GM10266 (cell line): ENCODE data around the gene RPS29.
"Not testable (repeated sequence)": the region's sequence is repeated elsewhere in the genome, so short reads cannot be mapped to it uniquely, and the experiment has no call there.

Experiments
- DNase-seq: peaks from one replicate; pipeline ENCODE4 v3.0.0; 2012; ENCODE audit errors: extremely low spot score
- TF ChIP-seq, protein P1 (sequence below): IDR thresholded peaks from 2 replicates; pipeline ENCODE4 v1.5.1; 2012; ENCODE audit warnings: mild to moderate bottlenecking, low read depth; ENCODE audit not compliant: control insufficient read depth, insufficient read depth; ENCODE audit errors: missing control alignments

The RPS29 gene

DNA sequence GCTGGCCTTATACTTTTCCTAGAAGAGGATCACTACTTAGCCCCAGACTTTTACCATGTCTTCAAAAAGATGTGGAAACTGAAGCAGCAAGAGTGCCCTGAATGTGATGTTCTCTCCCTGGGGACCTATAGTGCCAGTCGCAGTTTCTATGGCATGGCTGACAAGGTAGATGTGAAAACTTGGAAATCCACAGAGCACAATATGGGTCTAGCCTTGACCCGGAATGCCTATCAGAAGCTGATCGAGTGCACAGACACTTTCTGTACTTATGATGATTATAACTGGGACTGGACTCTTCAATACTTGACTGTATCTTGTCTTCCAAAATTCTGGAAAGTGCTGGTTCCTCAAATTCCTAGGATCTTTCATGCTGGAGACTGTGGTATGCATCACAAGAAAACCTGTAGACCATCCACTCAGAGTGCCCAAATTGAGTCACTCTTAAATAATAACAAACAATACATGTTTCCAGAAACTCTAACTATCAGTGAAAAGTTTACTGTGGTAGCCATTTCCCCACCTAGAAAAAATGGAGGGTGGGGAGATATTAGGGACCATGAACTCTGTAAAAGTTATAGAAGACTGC lies 35.9 kb upstream of the RPS29 start:
- DNase-seq = no peak
- TF ChIP-seq, protein P1, sequence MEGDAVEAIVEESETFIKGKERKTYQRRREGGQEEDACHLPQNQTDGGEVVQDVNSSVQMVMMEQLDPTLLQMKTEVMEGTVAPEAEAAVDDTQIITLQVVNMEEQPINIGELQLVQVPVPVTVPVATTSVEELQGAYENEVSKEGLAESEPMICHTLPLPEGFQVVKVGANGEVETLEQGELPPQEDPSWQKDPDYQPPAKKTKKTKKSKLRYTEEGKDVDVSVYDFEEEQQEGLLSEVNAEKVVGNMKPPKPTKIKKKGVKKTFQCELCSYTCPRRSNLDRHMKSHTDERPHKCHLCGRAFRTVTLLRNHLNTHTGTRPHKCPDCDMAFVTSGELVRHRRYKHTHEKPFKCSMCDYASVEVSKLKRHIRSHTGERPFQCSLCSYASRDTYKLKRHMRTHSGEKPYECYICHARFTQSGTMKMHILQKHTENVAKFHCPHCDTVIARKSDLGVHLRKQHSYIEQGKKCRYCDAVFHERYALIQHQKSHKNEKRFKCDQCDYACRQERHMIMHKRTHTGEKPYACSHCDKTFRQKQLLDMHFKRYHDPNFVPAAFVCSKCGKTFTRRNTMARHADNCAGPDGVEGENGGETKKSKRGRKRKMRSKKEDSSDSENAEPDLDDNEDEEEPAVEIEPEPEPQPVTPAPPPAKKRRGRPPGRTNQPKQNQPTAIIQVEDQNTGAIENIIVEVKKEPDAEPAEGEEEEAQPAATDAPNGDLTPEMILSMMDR = no peak

DNA sequence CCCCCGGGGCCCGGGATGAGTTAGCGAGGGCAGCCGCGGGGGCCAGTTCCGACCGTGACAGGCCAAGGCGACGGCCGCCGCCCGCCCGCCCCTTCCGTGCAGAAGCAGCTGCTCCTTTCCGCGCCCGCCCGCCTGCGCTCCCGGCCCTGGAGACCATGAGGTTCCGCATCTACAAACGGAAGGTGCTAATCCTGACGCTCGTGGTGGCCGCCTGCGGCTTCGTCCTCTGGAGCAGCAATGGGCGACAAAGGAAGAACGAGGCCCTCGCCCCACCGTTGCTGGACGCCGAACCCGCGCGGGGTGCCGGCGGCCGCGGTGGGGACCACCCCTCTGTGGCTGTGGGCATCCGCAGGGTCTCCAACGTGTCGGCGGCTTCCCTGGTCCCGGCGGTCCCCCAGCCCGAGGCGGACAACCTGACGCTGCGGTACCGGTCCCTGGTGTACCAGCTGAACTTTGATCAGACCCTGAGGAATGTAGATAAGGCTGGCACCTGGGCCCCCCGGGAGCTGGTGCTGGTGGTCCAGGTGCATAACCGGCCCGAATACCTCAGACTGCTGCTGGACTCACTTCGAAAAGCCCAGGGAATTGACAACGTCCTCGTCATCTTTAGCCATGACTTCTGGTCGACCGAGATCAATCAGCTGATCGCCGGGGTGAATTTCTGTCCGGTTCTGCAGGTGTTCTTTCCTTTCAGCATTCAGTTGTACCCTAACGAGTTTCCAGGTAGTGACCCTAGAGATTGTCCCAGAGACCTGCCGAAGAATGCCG lies 35.1 kb upstream of the RPS29 start:
- TF ChIP-seq, protein P1 = no peak
- peak; percentile 53 for DNase-seq

DNA sequence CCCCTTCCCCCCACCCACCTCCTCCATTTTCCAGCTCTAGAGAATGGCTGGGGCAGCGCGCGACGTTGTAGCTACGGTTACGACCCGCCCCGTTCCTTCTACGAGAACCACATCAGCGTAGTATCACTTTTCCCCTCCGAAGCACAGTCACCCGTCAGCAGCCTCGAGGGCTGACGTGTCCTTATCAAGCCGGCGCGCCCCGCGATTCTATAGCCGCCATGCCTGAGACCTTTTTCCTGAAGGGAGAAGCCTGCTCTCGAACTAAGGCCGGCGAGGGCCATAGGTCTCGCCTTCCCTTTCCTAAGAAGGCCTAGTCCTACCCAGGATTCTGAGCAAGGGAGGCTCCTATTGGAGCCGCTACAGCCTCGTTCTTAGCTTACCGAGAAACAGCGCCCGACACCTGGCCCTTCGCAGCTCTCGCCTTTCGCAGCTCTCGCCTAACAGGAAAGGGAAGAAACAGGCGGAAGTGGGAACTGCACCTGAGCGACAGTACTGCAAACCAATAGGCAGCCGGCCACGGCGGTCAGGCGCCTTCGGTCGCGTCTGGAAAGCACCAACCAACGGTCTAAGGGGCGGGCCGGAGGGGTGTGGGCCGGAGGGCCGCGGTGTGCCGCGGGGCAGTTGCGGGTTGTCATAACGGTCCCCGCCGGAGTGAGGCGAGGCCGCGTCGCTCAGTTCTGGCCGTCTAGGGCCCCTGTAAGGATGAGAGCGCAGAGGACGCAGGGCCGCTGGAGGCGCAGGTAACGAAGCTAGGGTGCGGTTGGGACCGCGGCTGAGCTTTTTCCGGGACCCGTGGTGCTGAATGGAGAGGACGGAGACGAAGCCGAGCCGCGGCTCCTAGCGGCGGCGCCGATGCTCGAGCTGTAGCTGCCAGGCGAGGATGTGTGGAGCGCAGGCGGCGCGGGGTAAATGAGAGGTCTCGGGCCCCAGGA lies 34.3 kb upstream of the RPS29 start, which contains the start of the genes MGAT2 and RPL36AL:
MGAT2 (plus strand) TSS at position 618 of the 932 bp plus-strand sequence. CDS start 470 bp downstream, outside the sequence.
RPL36AL (minus strand) TSS at position 445 of the 932 bp plus-strand sequence. CDS start 1,522 bp downstream, outside the sequence.
- TF ChIP-seq, protein P1 = peak; percentile 24
- DNase-seq = peak; percentile 97

DNA sequence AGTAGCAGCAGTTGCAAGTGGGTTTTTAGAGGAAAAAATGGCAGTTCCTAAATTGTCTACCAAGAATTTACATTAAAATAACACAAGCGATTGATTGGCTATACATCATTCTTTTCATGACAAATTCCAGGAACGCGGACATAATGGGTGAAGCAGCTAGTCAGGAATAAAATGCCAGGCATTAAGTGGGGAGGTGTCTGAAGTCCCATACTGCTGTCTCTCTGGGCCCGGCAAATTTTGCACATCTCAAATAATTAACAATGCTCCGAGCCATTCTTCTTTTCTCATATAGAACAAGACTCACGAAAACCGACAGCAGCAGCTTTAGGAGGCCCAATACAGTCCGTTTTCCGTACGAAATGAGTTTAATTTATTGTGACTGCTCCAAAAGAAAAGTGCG lies 33.5 kb upstream of the RPS29 start:
- TF ChIP-seq, protein P1 = no peak
- no peak for DNase-seq

DNA sequence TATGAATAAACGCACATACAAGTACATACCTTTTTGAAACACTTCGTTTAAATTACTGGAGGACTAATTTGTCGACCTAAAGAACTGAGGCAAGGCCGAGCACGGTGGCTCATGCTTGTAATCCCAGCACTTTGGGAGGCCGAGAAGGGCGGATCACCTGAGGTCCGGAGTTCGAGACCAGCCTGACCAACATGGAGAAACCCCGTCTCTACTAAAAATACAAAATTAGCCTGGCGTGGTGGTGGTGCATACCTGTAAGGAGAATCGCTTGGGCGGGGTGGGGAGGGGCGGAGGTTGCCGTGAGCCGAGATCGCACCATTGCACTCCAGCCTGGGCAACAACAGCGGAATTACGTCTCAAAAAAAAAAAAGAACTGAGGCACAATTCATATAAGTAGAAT lies 33.1 kb upstream of the RPS29 start:
- not testable (repeated sequence) for DNase-seq

DNA sequence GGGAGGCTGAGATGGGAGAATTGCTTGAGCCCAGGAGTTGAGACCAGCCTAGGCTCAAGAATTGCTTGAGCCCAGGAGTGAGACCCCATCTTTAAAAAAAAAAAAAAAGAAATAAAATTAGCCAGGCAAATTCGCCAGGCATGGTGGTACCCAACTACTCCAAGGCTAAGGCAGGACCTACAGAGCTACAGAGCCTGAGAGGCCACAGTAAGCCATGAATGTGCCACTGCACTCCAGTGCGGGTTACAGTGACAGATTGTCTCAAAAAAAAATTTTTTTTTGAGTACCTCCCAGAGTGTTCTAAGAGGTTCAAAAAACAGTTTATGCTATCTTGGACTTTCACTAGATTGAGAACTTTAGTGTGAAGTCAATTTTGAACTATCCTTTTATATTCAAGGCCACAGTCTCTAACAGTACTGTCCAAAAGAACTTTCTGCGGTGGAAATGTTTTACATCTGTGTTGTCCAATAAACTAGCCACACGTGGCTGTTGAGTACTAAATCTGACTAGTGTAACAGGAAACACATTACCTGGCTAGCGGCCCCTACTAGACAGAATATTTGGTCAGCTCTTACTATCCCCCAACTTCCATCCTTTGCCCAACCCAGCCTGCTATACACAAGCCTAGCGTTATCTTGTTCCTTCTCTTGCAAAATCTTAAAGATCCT lies 31.8 kb upstream of the RPS29 start:
- TF ChIP-seq, protein P1 = no peak
- DNase-seq = no peak

DNA sequence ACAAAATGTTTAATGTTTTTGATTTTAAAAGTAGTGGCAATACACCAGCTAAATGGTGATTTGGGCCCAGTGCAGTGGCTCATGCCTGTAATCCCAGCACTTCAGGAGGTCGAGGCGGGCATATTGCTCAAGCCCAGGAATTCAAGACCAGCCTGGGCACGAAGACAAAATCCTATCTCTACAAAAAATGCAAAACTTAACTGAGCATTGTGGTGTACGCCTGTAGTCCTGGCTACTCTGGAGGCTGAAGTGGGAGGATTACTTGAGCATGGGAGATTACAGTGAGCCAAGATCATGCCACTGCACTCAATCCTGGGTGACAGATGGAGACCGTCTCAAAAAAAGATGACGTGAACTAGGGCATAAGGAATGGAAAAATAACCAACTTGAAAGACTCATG lies 29.6 kb upstream of the RPS29 start:
- TF ChIP-seq, protein P1 = no peak
- DNase-seq = no peak
